HG02798 (cell line): ENCODE measurements around the gene IER3.
A peak's percentile ranks its signal among the peaks of the same experiment; 100 is the strongest.
"Not testable (repeated sequence)": the region's sequence is repeated elsewhere in the genome, so short reads cannot be mapped to it uniquely, and the experiment has no call there.

Experiments
- ATAC-seq: cut with Tn5 transposase; IDR thresholded peaks from one replicate; pipeline ENCODE4 v1.9.1; 2021; ENCODE audit warnings: mild to moderate bottlenecking; ENCODE audit not compliant: unreplicated experiment, poor library complexity

IER3 gene

GRCh38 chr6:30769088-30769852 is 24.9 kb upstream of the IER3 start:
- no peak for ATAC-seq

GRCh38 chr6:30768634-30769087 is 24.3 kb upstream of the IER3 start:
- no peak for ATAC-seq

GRCh38 chr6:30767944-30768301 is 23.6 kb upstream of the IER3 start:
- no peak for ATAC-seq

- peak; percentile 70 for ATAC-seq
These were observed 23.0 kb upstream of the IER3 start for GRCh38 chr6:30767158-30767943.

- ATAC-seq = no peak
These were observed 22.3 kb upstream of the IER3 start for GRCh38 chr6:30766461-30767157.

GRCh38 chr6:30765495-30765894 is 21.1 kb upstream of the IER3 start:
- not testable (repeated sequence) for ATAC-seq

- not testable (repeated sequence) for ATAC-seq
These were observed 20.2 kb upstream of the IER3 start for GRCh38 chr6:30764490-30765043.

GRCh38 chr6:30763618-30764489 is 19.5 kb upstream of the IER3 start:
- ATAC-seq = peak; percentile 38

- no peak for ATAC-seq
These were observed 18.8 kb upstream of the IER3 start for GRCh38 chr6:30763155-30763617.

GRCh38 chr6:30761791-30762429 is 17.6 kb upstream of the IER3 start:
- ATAC-seq = no peak

- ATAC-seq = no peak
These were observed 16.2 kb upstream of the IER3 start for GRCh38 chr6:30760549-30760948.

- no peak for ATAC-seq
These were observed 15.4 kb upstream of the IER3 start for GRCh38 chr6:30759575-30760239.

GRCh38 chr6:30757261-30757904 is 13.0 kb upstream of the IER3 start:
- ATAC-seq = no peak

GRCh38 chr6:30756405-30757003 is 12.2 kb upstream of the IER3 start:
- not testable (repeated sequence) for ATAC-seq

GRCh38 chr6:30754631-30755030 is 10.3 kb upstream of the IER3 start:
- ATAC-seq = no peak

- no peak for ATAC-seq
These were observed 8.0 kb upstream of the IER3 start for GRCh38 chr6:30752157-30752927.

- ATAC-seq = no peak
These were observed 6.0 kb upstream of the IER3 start for GRCh38 chr6:30750379-30750668.
